ENCODE measurements around the gene FDX2. TPM values are rescaled to one million over a fixed set of nuclear protein-coding genes. Genes with fewer than 3 reads are reported as not detected.

The FDX2 gene
- total RNA-seq, 6 experiments from 2014 or later: 8.9 to 17.1 (median 10.7) TPM

- ATAC-seq (peak; percentile 59 to 68 (median 66)), DNase-seq (peak; percentile 80 to 91 (median 89))
- peak overlapping the region; percentile 69 to 74 (median 71) for H3K4me3 ChIP-seq
- H3K4me1 ChIP-seq: peaks cover 0 to 14% (median 3%) of the 10 kb centered on the region in 4 donors
- TF ChIP-seq CTCF (IDR thresholded peaks at IDR 0.05): no peak
- no peak for TF ChIP-seq POLR2A (IDR thresholded peaks at IDR 0.05)
- WGBS (ENCODE audit: insufficient coverage, low coverage, low lambda C conversion rate, missing lambda C conversion rate): 0% methylated on average over 5 of the region's 37 CpGs
- H3K27me3 ChIP-seq: no peaks in the 10 kb centered on the region
- H3K36me3 ChIP-seq: peaks cover 0 to 11% (median 5%) of the 10 kb centered on the region in 4 donors
- no peaks in the 10 kb centered on the region for H3K9me3 ChIP-seq
- peak overlapping the region; percentile 87 to 90 (median 89) for H3K27ac ChIP-seq
- intact Hi-C loops (cut with DNase I): loop anchor here in 1 of 2 donors (5.0 kb wide), 1 partner anchor 122 kb away; no protein-coding TSS in a partner anchor
These were observed 45.6 kb downstream of the FDX2 start for GRCh38 chr19:10270180-10270615.

- TF ChIP-seq POLR2A (IDR thresholded peaks at IDR 0.05): no peak
- TF ChIP-seq CTCF (IDR thresholded peaks at IDR 0.05): peak; percentile 91 to 94 (median 94)
- Histone ChIP-seq H3K4me3 (peak overlapping the region; percentile 69 to 74 (median 71)), H3K36me3 (peaks cover 0 to 5% (median under 1%) of the 10 kb centered on the region in 4 donors), H3K27me3 (no peaks in the 10 kb centered on the region), H3K27ac (peak overlapping the region; percentile 87 to 90 (median 89)), H3K4me1 (peaks cover 0 to 14% (median 3%) of the 10 kb centered on the region in 4 donors), H3K9me3 (no peaks in the 10 kb centered on the region)
- ATAC-seq (peak; percentile 66 to 78 (median 74)), DNase-seq (peak; percentile 88 to 91 (median 90))
- WGBS (ENCODE audit: insufficient coverage, low coverage, low lambda C conversion rate, missing lambda C conversion rate): 0% methylated on average over 4 of the region's 59 CpGs
- intact Hi-C loops (cut with DNase I): loop anchor here in 1 of 2 donors (5.0 kb wide), 1 partner anchor 123 kb away; no protein-coding TSS in a partner anchor
These were observed 46.3 kb downstream of the FDX2 start for GRCh38 chr19:10269333-10270179.

GRCh38 chr19:10268071-10268470 lies 47.7 kb downstream of the FDX2 start:
- TF ChIP-seq CTCF (IDR thresholded peaks at IDR 0.05) (no peak), POLR2A (IDR thresholded peaks at IDR 0.05) (no peak)
- intact Hi-C loops (cut with DNase I): no loop called here
- peaks cover 0 to 14% (median 3%) of the 10 kb centered on the region in 4 donors for H3K4me1 ChIP-seq
- peak in 1 of 3 donors; percentile 46 for DNase-seq
- H3K4me3 ChIP-seq: no peak overlapping the region
- ATAC-seq: no peak
- 0% methylated on average over 1 of the region's 6 CpGs for WGBS (ENCODE audit: insufficient coverage, low coverage, low lambda C conversion rate, missing lambda C conversion rate)
- no peaks in the 10 kb centered on the region for H3K27me3 ChIP-seq
- H3K9me3 ChIP-seq: no peaks in the 10 kb centered on the region
- H3K27ac ChIP-seq: no peak overlapping the region
- H3K36me3 ChIP-seq: no peaks in the 10 kb centered on the region

- no peaks in the 10 kb centered on the region for H3K9me3 ChIP-seq
- ATAC-seq (no peak), DNase-seq (no peak)
- no peak overlapping the region for H3K4me3 ChIP-seq
- WGBS (ENCODE audit: insufficient coverage, low coverage, low lambda C conversion rate, missing lambda C conversion rate): 50% methylated on average over 7 of the region's 7 CpGs
- H3K27ac ChIP-seq: no peak overlapping the region
- no peaks in the 10 kb centered on the region for H3K36me3 ChIP-seq
- intact Hi-C loops (cut with DNase I): no loop called here
- H3K4me1 ChIP-seq: peaks cover 0 to 15% (median 3%) of the 10 kb centered on the region in 4 donors
- TF ChIP-seq POLR2A (IDR thresholded peaks at IDR 0.05) (no peak), CTCF (IDR thresholded peaks at IDR 0.05) (no peak)
- no peaks in the 10 kb centered on the region for H3K27me3 ChIP-seq
These were observed 49.1 kb downstream of the FDX2 start for GRCh38 chr19:10266706-10267105.

Measured in right lobe of liver (tissue), 6 donors.